Heart left ventricle (tissue), 16 donors: ENCODE data around the gene ITM2C. TPM values are rescaled to one million over a fixed set of nuclear protein-coding genes. Genes with fewer than 3 reads are reported as not detected.

Experiments
- ATAC-seq, 4 donors: fragments of 200-7000 bp; cut with Tn5 transposase; one replicate each; pipeline ENCODE4 v1.9.1; 2020 to 2022; ENCODE audit warnings: moderate library complexity in 4 of 4, mild to moderate bottlenecking in 3 of 4, moderate number of reproducible peaks in 1 of 4
- DNase-seq, 5 donors: peaks; one replicate each; pipeline ENCODE4 v3.0.0-alpha.2; 2020
- H3K27ac ChIP-seq, 12 donors: fragments of 200-600 bp; sonication (generic) in 4 of 12; one replicate each; pipeline versions ENCODE4 v1.5.0 to v1.8.0; 2016 to 2022; ENCODE audit warnings: mild to moderate bottlenecking in 2 of 12
- H3K27me3 ChIP-seq, 9 donors: fragments of 200-600 bp; sonication (generic) in 2 of 9; one replicate each; pipeline versions ENCODE4 v1.5.1 to v1.8.0; 2016 to 2022; ENCODE audit warnings: mild to moderate bottlenecking in 3 of 9
- H3K36me3 ChIP-seq, 9 donors: fragments of 200-600 bp; sonication (generic) in 2 of 9; one replicate each; pipeline versions ENCODE4 v1.5.0 to v1.8.0; 2018 to 2022; ENCODE audit warnings: mild to moderate bottlenecking in 2 of 9
- H3K4me1 ChIP-seq, 12 donors: fragments of 200-600 bp; sonication (generic) in 4 of 12; one replicate each; pipeline versions ENCODE4 v1.5.0 to v1.8.0; 2016 to 2022; ENCODE audit warnings: mild to moderate bottlenecking in 3 of 12
- H3K4me3 ChIP-seq, 12 donors: fragments of 200-600 bp; sonication (generic) in 4 of 12; one replicate each; pipeline versions ENCODE4 v1.5.0 to v1.8.0; 2017 to 2022; ENCODE audit warnings: mild to moderate bottlenecking in 9 of 12, moderate library complexity in 4 of 12
- H3K9me3 ChIP-seq, 12 donors: fragments of 200-600 bp; sonication (generic) in 4 of 12; one replicate each; pipeline versions ENCODE4 v1.5.0 to v1.8.0; 2016 to 2022; ENCODE audit warnings: mild to moderate bottlenecking in 1 of 12
- POLR2A ChIP-seq, 2 donors: fragments of 450-650 bp; IDR thresholded peaks; one replicate each; pipeline ENCODE4 v1.6.1; 2017; ENCODE audit warnings: antibody characterized with exemption in 2 of 2, mild to moderate bottlenecking in 2 of 2, moderate library complexity in 2 of 2
- WGBS, 4 donors: extraction: QIAGEN DNeasy Blood & Tissue Kit in 2 of 4; methylation state at CpG; one replicate each; pipeline versions ENCODE4 v1.1.5 to v1.1.7; 2013 to 2018; 5-methylcytosine and 5-hydroxymethylcytosine counted together
- intact Hi-C, 10 donors: fragments of 100-400 bp; cut with DNase I; formaldehyde crosslinking; loops; one replicate each; pipeline versions ENCODE4 v1.11.1 to v1.14.2; 2022
- polyA plus RNA-seq, 2 donors: library from polyadenylated mRNA; stranded (reverse); fragments of 200-250 nt; gene quantifications; one replicate each; pipeline ENCODE4 v1.2.3, GENCODE V29; 2013
- total RNA-seq, 9 donors: library from RNA; depleted of rRNA in 2 of 9; stranded (reverse); fragments of >200 nt in 2 of 9; fragmentation: NEBNext Ultra II Directional in 3 of 9; extraction: Animal tissue kit (Norgen Biotek cat#: 25700) in 3 of 9; gene quantifications; one replicate each; pipeline versions ENCODE4 v1.1.0 to v1.2.4, GENCODE V29; 2016 to 2023
- TF ChIP-seq, protein P1 (sequence below), 12 donors: fragments of 200-600 bp; sonication (generic) in 4 of 12; IDR thresholded peaks; one replicate each; pipeline versions ENCODE4 v1.5.0 to v1.8.0; 2018 to 2022; ENCODE audit warnings: antibody characterized with exemption in 12 of 12, mild to moderate bottlenecking in 5 of 12
- donor health status: ischemic (EF 13 %, LVEDD 7.1; RV severe dilation, severe dysfunction).
- donor health status: healthy with polysubstance abuse.
- donor health status: DM: no; HTN: yes; CAD: no.
- donor health status: DM: no; HTN: no; CAD: no.
- donor health status: ischemic (EF 25% LVEDD 6.9; RV normal size, moderate dysfunction).
- donor health status: ischemic (EF 25% LVEDD 5.7; RV mildly dilated, moderate dysfunction).
- donor health status: healthy.
- donor health status: DM: yes; HTN: yes; CAD: no.
- donor health status: ischemic (EF 35%, LVEDD 5.7; RV mildly dilated, moderate dysfunction).
- donor health status: nonischemic (EF 11% LVEDD 7.7; RV severe dilation, severe dysfunction).
- donor health status: DM: yes; HTN: yes; CAD: no.
- donor health status: PGD.
- donor health status: ischemic (EF 29% LVEDD 5.4; RV normal size, mild dysfunction).
- donor health status: nonischemic (EF 23%, LVEDD 6.1; RV moderate dilation, normal function).

The ITM2C gene
- total and polyA plus RNA-seq, 11 donors = 19.7 to 36.6 (median 26.0) TPM

- no peak for DNase-seq
- ATAC-seq = no peak
Measured at GRCh38 chr2:230827774-230828271, 36.9 kb upstream of the ITM2C start.

GRCh38 chr2:230828272-230828961 is 36.3 kb upstream of the ITM2C start:
- ATAC-seq (peak; percentile 30 to 74 (median 54)), DNase-seq (peak; percentile 47 to 79 (median 65))
- peaks cover 0 to 16% (median 10%) of the 10 kb centered on the region in 12 donors for H3K4me1 ChIP-seq
- intact Hi-C loops = loop anchor here in 3 of 10 donors (5.0 to 10.0 kb wide), 3 partner anchors 224 to 616 kb away; partner anchors contain the start of gene PSMD1 (in 2 of the 3)
- peak overlapping the region; percentile 14 to 52 (median 41) for H3K4me3 ChIP-seq
- peaks cover 0 to 9% (median 0%) of the 10 kb centered on the region in 12 donors for H3K9me3 ChIP-seq
- H3K27me3 ChIP-seq = peaks cover 0 to 44% (median 24%) of the 10 kb centered on the region in 9 donors
- no peak overlapping the region for H3K27ac ChIP-seq
- no peaks in the 10 kb centered on the region for H3K36me3 ChIP-seq
- no peak for TF ChIP-seq POLR2A (IDR thresholded peaks at IDR 0.05)
- TF ChIP-seq, protein P1, sequence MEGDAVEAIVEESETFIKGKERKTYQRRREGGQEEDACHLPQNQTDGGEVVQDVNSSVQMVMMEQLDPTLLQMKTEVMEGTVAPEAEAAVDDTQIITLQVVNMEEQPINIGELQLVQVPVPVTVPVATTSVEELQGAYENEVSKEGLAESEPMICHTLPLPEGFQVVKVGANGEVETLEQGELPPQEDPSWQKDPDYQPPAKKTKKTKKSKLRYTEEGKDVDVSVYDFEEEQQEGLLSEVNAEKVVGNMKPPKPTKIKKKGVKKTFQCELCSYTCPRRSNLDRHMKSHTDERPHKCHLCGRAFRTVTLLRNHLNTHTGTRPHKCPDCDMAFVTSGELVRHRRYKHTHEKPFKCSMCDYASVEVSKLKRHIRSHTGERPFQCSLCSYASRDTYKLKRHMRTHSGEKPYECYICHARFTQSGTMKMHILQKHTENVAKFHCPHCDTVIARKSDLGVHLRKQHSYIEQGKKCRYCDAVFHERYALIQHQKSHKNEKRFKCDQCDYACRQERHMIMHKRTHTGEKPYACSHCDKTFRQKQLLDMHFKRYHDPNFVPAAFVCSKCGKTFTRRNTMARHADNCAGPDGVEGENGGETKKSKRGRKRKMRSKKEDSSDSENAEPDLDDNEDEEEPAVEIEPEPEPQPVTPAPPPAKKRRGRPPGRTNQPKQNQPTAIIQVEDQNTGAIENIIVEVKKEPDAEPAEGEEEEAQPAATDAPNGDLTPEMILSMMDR (IDR thresholded peaks at IDR 0.05) = no peak
- WGBS, 4 donors = 9 to 14% (median 10%) methylated on average over 41 to 61 of the region's 61 CpGs

More at GRCh38 chr2:230827774-230828271, 36.9 kb upstream of the ITM2C start:
- peak overlapping the region; percentile 14 to 52 (median 41) for H3K4me3 ChIP-seq
- no peak for TF ChIP-seq POLR2A (IDR thresholded peaks at IDR 0.05)
- TF ChIP-seq, protein P1 (IDR thresholded peaks at IDR 0.05) = no peak
- H3K27me3 ChIP-seq = peaks cover 0 to 44% (median 24%) of the 10 kb centered on the region in 9 donors
- H3K36me3 ChIP-seq = no peaks in the 10 kb centered on the region
- H3K4me1 ChIP-seq = peaks cover 0 to 16% (median 10%) of the 10 kb centered on the region in 12 donors
- H3K9me3 ChIP-seq = peaks cover 0 to 9% (median 0%) of the 10 kb centered on the region in 12 donors
- intact Hi-C loops = loop anchor here in 4 of 10 donors (2.0 to 10.0 kb wide), 4 partner anchors 159 to 617 kb away; partner anchors contain the start of gene PSMD1 (in 2 of the 4)
- H3K27ac ChIP-seq = no peak overlapping the region
- WGBS, 4 donors = 29 to 73% (median 36%) methylated on average over 17 to 36 of the region's 36 CpGs

- peaks cover 0 to 47% (median 24%) of the 10 kb centered on the region in 9 donors for H3K27me3 ChIP-seq
- H3K27ac ChIP-seq = no peak overlapping the region
- intact Hi-C loops = loop anchor here in 3 of 10 donors (5.0 to 10.0 kb wide), 3 partner anchors 223 to 616 kb away; partner anchors contain the start of gene PSMD1 (in 2 of the 3)
Measured at GRCh38 chr2:230829293-230829692, 35.4 kb upstream of the ITM2C start.

More at GRCh38 chr2:230829293-230829692, 35.4 kb upstream of the ITM2C start:
- no peak for DNase-seq
- Histone ChIP-seq H3K9me3 (peaks cover 0 to 9% (median 0%) of the 10 kb centered on the region in 12 donors), H3K4me3 (no peak overlapping the region), H3K4me1 (peaks cover 0 to 15% (median 9%) of the 10 kb centered on the region in 12 donors), H3K36me3 (no peaks in the 10 kb centered on the region)
- no peak for ATAC-seq
- TF ChIP-seq, protein P1 (IDR thresholded peaks at IDR 0.05) = no peak
- TF ChIP-seq POLR2A (IDR thresholded peaks at IDR 0.05) = no peak
- WGBS, 4 donors = 94 to 98% (median 96%) methylated on average over 9 to 14 of the region's 14 CpGs
